HFF-Myc (cell line): ENCODE data around the gene MYOM3.

ENCODE experiments used
- DNase-seq: peaks from one replicate; pipeline ENCODE4 v3.0.0-alpha.2; 2011; ENCODE audit warnings: low read depth; ENCODE audit errors: extremely low read depth
- H3K4me3 ChIP-seq: replicated peaks from 2 replicates; pipeline ENCODE4 v1.5.1; 2011; ENCODE audit warnings: low read depth, mild to moderate bottlenecking, control low read depth, low read length
- TF ChIP-seq, protein P1 (sequence below): IDR thresholded peaks from 2 replicates; pipeline ENCODE4 v1.5.1; 2012; ENCODE audit warnings: mild to moderate bottlenecking, low read depth, low read length, control low read depth; ENCODE audit errors: missing control alignments

MYOM3 gene

DNA sequence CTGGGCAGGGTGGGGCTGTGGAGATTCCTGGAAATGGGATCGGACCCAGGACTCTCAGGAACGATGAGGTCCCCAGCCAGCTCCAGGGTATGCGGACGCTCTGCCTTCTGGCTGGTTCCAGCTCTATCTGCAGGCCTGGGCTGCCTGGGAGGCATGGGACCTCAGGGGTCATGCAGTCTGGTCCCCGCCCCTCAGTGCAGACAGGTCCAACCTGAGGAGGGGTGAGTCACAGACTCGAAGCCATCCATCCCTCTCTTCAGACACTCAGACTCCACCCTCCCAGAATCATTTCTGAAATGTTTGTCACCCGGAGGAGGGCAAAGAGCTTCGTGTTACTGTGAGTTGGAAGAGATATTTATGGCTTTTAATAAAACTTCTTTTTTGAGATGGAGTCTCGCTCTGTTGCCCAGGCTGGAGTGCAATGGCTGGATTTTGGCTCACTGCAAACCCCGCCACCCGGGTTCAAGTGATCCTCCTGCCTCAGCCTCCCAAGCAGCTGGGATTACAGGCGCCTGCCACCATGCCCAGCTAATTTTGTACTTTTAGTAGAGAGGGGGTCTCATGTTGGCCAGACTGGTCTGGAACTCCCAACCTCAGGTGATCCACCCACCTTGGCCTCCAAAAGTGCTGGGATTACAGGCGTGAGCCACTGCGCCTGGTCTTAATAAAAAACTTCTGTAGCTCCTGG, 5.9 kb upstream of the MYOM3 start:
- H3K4me3 ChIP-seq: no peak overlapping the region
- DNase-seq: no peak
- TF ChIP-seq, protein P1, sequence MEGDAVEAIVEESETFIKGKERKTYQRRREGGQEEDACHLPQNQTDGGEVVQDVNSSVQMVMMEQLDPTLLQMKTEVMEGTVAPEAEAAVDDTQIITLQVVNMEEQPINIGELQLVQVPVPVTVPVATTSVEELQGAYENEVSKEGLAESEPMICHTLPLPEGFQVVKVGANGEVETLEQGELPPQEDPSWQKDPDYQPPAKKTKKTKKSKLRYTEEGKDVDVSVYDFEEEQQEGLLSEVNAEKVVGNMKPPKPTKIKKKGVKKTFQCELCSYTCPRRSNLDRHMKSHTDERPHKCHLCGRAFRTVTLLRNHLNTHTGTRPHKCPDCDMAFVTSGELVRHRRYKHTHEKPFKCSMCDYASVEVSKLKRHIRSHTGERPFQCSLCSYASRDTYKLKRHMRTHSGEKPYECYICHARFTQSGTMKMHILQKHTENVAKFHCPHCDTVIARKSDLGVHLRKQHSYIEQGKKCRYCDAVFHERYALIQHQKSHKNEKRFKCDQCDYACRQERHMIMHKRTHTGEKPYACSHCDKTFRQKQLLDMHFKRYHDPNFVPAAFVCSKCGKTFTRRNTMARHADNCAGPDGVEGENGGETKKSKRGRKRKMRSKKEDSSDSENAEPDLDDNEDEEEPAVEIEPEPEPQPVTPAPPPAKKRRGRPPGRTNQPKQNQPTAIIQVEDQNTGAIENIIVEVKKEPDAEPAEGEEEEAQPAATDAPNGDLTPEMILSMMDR: no peak

DNA sequence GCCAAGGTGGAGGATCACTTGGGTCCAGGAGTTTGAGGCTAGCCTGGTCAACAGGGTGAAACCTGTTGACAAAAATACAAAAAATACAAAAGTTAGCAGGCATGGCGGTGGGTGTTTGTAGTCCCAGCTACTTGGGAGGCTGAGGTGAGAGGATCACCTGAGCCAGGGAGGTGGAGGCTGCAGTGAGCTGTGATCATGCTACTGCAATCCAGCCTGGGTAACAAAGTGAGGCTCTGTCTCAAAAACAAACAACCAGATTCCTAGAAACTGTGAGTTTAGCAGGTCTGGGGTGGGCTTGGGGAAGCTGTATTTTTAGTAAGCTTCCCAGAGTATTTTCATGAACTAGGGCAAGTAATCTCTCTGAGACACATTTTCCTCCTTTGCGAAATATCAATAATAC, 5.2 kb upstream of the MYOM3 start:
- no peak overlapping the region for H3K4me3 ChIP-seq
- DNase-seq: no peak
- TF ChIP-seq, protein P1: no peak

DNA sequence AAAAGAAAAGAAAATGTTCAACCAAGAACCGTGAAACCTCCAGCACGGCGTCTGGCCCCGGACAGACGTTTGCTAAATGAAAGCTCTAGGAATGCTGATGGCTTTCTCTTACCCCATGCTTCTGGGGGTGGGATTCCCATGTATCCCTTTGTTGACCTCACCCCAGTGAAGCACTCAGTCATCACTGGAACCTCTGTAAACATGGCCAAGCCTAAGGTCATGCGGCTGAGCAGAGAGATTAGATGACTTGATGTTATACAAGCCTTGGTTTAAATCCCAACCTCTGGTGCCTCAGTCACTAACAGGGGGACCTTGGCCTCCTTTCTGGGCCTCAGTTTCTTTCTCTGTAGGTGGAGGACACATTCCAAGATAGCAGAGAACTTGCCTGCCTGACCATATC, 2.8 kb upstream of the MYOM3 start:
- TF ChIP-seq, protein P1: no peak
- DNase-seq: no peak
- H3K4me3 ChIP-seq: no peak overlapping the region

DNA sequence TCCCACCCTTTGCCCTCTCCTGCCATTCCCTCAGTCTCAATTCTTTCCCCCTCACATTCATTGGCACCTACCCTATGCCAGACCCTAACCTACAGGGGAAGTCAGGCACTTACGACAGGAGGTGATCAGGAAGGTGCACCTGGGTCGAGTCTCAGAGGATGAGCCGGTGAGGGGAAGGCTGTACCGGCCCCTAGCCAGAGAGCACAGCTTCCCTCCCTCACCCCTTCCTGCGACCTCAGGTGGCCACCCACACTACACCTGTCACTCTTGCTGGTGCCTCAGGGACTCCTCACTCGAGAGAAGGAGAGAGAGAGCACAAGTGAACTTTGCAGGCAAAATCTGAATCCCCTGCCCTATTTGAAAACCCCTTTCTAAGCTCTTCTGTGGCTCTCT, 1.7 kb upstream of the MYOM3 start:
- no peak overlapping the region for H3K4me3 ChIP-seq
- TF ChIP-seq, protein P1: no peak
- no peak for DNase-seq

DNA sequence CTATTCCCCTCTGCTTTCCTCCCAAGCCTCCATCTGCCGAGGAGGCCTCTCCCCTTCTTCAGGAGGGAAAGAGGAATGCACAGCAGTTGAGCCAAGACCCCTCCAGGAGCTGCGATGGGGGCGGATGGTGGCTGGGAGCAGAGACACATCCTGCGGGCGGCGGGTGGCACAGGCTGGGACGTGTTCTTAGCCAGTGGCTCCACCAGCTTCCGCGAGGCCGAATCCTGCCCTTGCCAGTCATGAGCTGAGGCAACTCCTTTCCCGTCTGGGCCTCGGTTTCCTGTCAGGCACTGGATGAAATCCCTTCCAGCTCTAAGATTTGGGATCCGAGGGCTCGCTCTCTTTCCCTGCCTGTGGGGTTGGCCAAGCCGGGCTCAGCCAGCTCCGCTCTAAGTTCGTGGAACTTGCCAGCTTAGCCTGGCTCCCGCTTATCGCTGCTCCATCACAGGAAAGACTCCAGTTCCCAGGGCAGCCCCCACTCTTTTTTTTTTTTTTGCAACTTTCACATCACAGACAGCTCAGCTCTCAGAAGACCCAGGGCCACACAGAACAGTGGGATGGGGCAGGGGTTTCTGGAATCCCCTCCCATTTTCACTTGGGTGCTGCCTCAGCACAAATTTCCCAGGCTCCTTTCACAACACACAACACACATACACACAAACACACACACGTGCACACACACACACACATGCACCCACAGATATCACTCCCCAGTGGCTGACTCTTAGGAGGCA, 506 bp downstream of the MYOM3 start:
- no peak for DNase-seq
- TF ChIP-seq, protein P1: no peak
- no peak overlapping the region for H3K4me3 ChIP-seq

DNA sequence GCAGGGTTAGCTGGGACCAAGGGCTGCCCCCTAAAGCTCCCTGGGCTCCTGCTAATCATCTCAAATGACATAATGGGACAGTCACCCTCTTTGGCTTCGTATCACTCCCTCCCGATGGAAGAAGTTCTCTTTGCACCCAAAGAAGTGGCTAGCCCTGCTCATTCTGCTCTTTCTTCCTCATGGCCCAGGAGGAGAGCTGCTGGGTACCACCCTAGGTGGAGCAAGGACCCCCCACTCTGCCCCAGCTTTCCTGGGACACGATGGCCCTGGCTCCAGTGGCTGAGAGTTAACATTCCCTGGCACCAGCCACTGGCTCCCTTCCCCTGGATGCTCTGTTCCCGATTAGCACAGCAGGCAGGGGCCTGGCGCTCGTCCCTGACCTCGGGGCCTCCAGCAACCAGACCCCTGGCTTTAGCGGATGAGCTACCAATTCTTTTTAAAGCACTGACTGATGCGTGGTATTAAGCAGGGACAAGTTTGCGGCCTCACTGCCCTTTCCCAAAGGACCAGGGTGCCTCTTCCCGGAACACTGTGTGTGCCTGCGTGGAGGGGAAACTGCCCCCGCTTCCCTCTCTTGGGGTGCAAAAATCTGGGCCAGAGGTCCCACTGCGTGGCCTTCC, 1.2 kb downstream of the MYOM3 start:
- H3K4me3 ChIP-seq: no peak overlapping the region
- no peak for DNase-seq
- TF ChIP-seq, protein P1: no peak
